CD4-positive, alpha-beta T cell treated with Interleukin-6 for 4 hours (primary cell): Measurements from ENCODE around the gene UNC13D.
"Not testable (repeated sequence)": the region's sequence is repeated elsewhere in the genome, so short reads cannot be mapped to it uniquely, and the experiment has no call there.

Source experiments
- DNase-seq: peaks from one replicate; pipeline ENCODE4 v3.0.0-alpha.2; 2020; ENCODE audit warnings: mixed read lengths

Gene UNC13D

GRCh38 chr17:75874323-75875181 is 30.3 kb upstream of the UNC13D start:
- DNase-seq, result no peak

GRCh38 chr17:75873587-75874322 is 29.6 kb upstream of the UNC13D start:
- DNase-seq, result no peak

GRCh38 chr17:75872434-75873351 is 28.5 kb upstream of the UNC13D start:
- DNase-seq, result peak; percentile 78

GRCh38 chr17:75870228-75870627 is 26.0 kb upstream of the UNC13D start:
- DNase-seq, result not testable (repeated sequence)

GRCh38 chr17:75869282-75870141 is 25.3 kb upstream of the UNC13D start:
- no peak for DNase-seq

GRCh38 chr17:75868730-75869281 is 24.6 kb upstream of the UNC13D start:
- DNase-seq, result not testable (repeated sequence)

- DNase-seq, result not testable (repeated sequence)
These were observed 21.4 kb upstream of the UNC13D start for GRCh38 chr17:75865404-75866188.

- DNase-seq, result peak; percentile 21
These were observed 20.7 kb upstream of the UNC13D start for GRCh38 chr17:75864887-75865286.

- DNase-seq, result peak; percentile 47
These were observed 20.3 kb upstream of the UNC13D start for GRCh38 chr17:75864448-75864871.

GRCh38 chr17:75861927-75862317 is 17.7 kb upstream of the UNC13D start:
- DNase-seq, result no peak

- not testable (repeated sequence) for DNase-seq
These were observed 15.2 kb upstream of the UNC13D start for GRCh38 chr17:75859358-75859757.

GRCh38 chr17:75856062-75856756 is 12.0 kb upstream of the UNC13D start:
- no peak for DNase-seq

- peak; percentile 98 for DNase-seq
These were observed 11.3 kb upstream of the UNC13D start, which contains the start of gene WBP2 for GRCh38 chr17:75855310-75856061. WBP2 (minus strand) TSS chr17:75855335; CDS start chr17:75855297, 38 bp downstream.

- DNase-seq, result no peak
These were observed 10.7 kb upstream of the UNC13D start for GRCh38 chr17:75854881-75855309.

- no peak for DNase-seq
These were observed 10.0 kb upstream of the UNC13D start for GRCh38 chr17:75854101-75854748.

- DNase-seq, result no peak
These were observed 9.2 kb upstream of the UNC13D start for GRCh38 chr17:75853433-75853832.

GRCh38 chr17:75851693-75851991 is 7.4 kb upstream of the UNC13D start:
- not testable (repeated sequence) for DNase-seq

- DNase-seq, result no peak
These were observed 6.9 kb upstream of the UNC13D start for GRCh38 chr17:75850928-75851692.
